ENCODE measurements around the gene RBM47.

GRCh38 chr4:40613456-40613855 is 16.2 kb downstream of the RBM47 start:
- TF ChIP-seq CTCF (IDR thresholded peaks at IDR 0.05; ENCODE audit: insufficient read depth, low read length): no peak
- TF ChIP-seq, protein P1, sequence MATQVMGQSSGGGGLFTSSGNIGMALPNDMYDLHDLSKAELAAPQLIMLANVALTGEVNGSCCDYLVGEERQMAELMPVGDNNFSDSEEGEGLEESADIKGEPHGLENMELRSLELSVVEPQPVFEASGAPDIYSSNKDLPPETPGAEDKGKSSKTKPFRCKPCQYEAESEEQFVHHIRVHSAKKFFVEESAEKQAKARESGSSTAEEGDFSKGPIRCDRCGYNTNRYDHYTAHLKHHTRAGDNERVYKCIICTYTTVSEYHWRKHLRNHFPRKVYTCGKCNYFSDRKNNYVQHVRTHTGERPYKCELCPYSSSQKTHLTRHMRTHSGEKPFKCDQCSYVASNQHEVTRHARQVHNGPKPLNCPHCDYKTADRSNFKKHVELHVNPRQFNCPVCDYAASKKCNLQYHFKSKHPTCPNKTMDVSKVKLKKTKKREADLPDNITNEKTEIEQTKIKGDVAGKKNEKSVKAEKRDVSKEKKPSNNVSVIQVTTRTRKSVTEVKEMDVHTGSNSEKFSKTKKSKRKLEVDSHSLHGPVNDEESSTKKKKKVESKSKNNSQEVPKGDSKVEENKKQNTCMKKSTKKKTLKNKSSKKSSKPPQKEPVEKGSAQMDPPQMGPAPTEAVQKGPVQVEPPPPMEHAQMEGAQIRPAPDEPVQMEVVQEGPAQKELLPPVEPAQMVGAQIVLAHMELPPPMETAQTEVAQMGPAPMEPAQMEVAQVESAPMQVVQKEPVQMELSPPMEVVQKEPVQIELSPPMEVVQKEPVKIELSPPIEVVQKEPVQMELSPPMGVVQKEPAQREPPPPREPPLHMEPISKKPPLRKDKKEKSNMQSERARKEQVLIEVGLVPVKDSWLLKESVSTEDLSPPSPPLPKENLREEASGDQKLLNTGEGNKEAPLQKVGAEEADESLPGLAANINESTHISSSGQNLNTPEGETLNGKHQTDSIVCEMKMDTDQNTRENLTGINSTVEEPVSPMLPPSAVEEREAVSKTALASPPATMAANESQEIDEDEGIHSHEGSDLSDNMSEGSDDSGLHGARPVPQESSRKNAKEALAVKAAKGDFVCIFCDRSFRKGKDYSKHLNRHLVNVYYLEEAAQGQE (IDR thresholded peaks at IDR 0.05; ENCODE audit: insufficient replicate concordance, low read depth): no peak
- no peak for TF ChIP-seq POLR2AphosphoS5 (IDR thresholded peaks at IDR 0.05; ENCODE audit: low read depth)
- TF ChIP-seq GABPA (IDR thresholded peaks at IDR 0.05; ENCODE audit: low read depth): no peak
- TF ChIP-seq SPI1 (IDR thresholded peaks at IDR 0.05; ENCODE audit: borderline replicate concordance, low read depth): no peak
